ENCODE data around the gene IFIT1B. TPM values are rescaled to one million over a fixed set of nuclear protein-coding genes. Genes with fewer than 3 reads are reported as not detected.

Gene IFIT1B
- total RNA-seq, 2 experiments from 2014 or later: 0.11 to 0.14 TPM

GRCh38 chr10:89357096-89357495 is 20.8 kb upstream of the IFIT1B start:
- no peaks in the 10 kb centered on the region for H3K27me3 Mint-ChIP-seq
- Histone ChIP-seq H3K9me3 (ENCODE audit: control insufficient read depth in 1 of 2, insufficient read depth in 1 of 2, low read length in 2 of 2) (no peaks in the 10 kb centered on the region), H3K27me3 (ENCODE audit: control insufficient read depth in 1 of 2, insufficient read depth in 2 of 2, low read length in 2 of 2) (no peaks in the 10 kb centered on the region), H3K4me1 (ENCODE audit: insufficient read depth, low read length) (no peaks in the 10 kb centered on the region), H3K27ac (ENCODE audit: low read depth in 1 of 2, low read length in 2 of 2) (no peak overlapping the region), H3K4me3 (ENCODE audit: low read length) (no peak overlapping the region), H3K36me3 (ENCODE audit: insufficient read depth, low read length) (no peaks in the 10 kb centered on the region)
- no peaks in the 10 kb centered on the region for H3K36me3 Mint-ChIP-seq (ENCODE audit: low read depth)
- no peaks in the 10 kb centered on the region for H3K4me1 Mint-ChIP-seq (ENCODE audit: low read depth)
- intact Hi-C loops (cut with DNase I, micrococcal nuclease): no loop called here
- DNase-seq (no peak), ATAC-seq (ENCODE audit: poor library complexity) (no peak)
- ChIA-PET CTCF (no interaction called here), POLR2A (no interaction called here)
- no peak for TF ChIP-seq CTCF (IDR thresholded peaks at IDR 0.05)
- no peaks in the 10 kb centered on the region for H3K9me3 Mint-ChIP-seq
- H3K27ac Mint-ChIP-seq: no peak overlapping the region
- H3K4me3 Mint-ChIP-seq: no peak overlapping the region

GRCh38 chr10:89357975-89358374 is 19.9 kb upstream of the IFIT1B start:
- Histone ChIP-seq H3K36me3 (ENCODE audit: insufficient read depth, low read length) (no peaks in the 10 kb centered on the region), H3K27ac (ENCODE audit: low read depth in 1 of 2, low read length in 2 of 2) (no peak overlapping the region), H3K9me3 (ENCODE audit: control insufficient read depth in 1 of 2, insufficient read depth in 1 of 2, low read length in 2 of 2) (no peaks in the 10 kb centered on the region), H3K4me1 (ENCODE audit: insufficient read depth, low read length) (no peaks in the 10 kb centered on the region), H3K4me3 (ENCODE audit: low read length) (no peak overlapping the region), H3K27me3 (ENCODE audit: control insufficient read depth in 1 of 2, insufficient read depth in 2 of 2, low read length in 2 of 2) (no peaks in the 10 kb centered on the region)
- H3K4me1 Mint-ChIP-seq (ENCODE audit: low read depth): no peaks in the 10 kb centered on the region
- intact Hi-C loops (cut with DNase I, micrococcal nuclease): no loop called here
- H3K27ac Mint-ChIP-seq: no peak overlapping the region
- no peak for TF ChIP-seq CTCF (IDR thresholded peaks at IDR 0.05)
- ATAC-seq (ENCODE audit: poor library complexity) (no peak), DNase-seq (no peak)
- H3K4me3 Mint-ChIP-seq: no peak overlapping the region
- H3K9me3 Mint-ChIP-seq: no peaks in the 10 kb centered on the region
- CTCF ChIA-PET: no interaction called here
- POLR2A ChIA-PET: interaction anchor here (1.6 kb wide), 1 partner anchor 56 kb away, joined by 3 read pairs; the partner anchor contains the start of gene IFIT2
- no peaks in the 10 kb centered on the region for H3K36me3 Mint-ChIP-seq (ENCODE audit: low read depth)
- H3K27me3 Mint-ChIP-seq: no peaks in the 10 kb centered on the region

- POLR2A ChIA-PET: no interaction called here
- DNase-seq (no peak), ATAC-seq (ENCODE audit: poor library complexity) (no peak)
- Mint-ChIP-seq H3K9me3 (no peaks in the 10 kb centered on the region), H3K4me1 (ENCODE audit: low read depth) (peaks cover 4% of the 10 kb centered on the region), H3K4me3 (no peak overlapping the region), H3K36me3 (ENCODE audit: low read depth) (no peaks in the 10 kb centered on the region), H3K27me3 (no peaks in the 10 kb centered on the region), H3K27ac (no peak overlapping the region)
- TF ChIP-seq CTCF (IDR thresholded peaks at IDR 0.05): no peak
- Histone ChIP-seq H3K27ac (ENCODE audit: low read depth in 1 of 2, low read length in 2 of 2) (no peak overlapping the region), H3K9me3 (ENCODE audit: control insufficient read depth in 1 of 2, insufficient read depth in 1 of 2, low read length in 2 of 2) (no peaks in the 10 kb centered on the region), H3K4me3 (ENCODE audit: low read length) (no peak overlapping the region), H3K36me3 (ENCODE audit: insufficient read depth, low read length) (no peaks in the 10 kb centered on the region), H3K4me1 (ENCODE audit: insufficient read depth, low read length) (no peaks in the 10 kb centered on the region), H3K27me3 (ENCODE audit: control insufficient read depth in 1 of 2, insufficient read depth in 2 of 2, low read length in 2 of 2) (no peaks in the 10 kb centered on the region)
- CTCF ChIA-PET: no interaction called here
- intact Hi-C loops (cut with DNase I, micrococcal nuclease): no loop called here
Measured at GRCh38 chr10:89360157-89360556, 17.7 kb upstream of the IFIT1B start.

All from CD4-positive, alpha-beta T cell (primary cell).